ENCODE data around the gene SAA1.

DNA sequence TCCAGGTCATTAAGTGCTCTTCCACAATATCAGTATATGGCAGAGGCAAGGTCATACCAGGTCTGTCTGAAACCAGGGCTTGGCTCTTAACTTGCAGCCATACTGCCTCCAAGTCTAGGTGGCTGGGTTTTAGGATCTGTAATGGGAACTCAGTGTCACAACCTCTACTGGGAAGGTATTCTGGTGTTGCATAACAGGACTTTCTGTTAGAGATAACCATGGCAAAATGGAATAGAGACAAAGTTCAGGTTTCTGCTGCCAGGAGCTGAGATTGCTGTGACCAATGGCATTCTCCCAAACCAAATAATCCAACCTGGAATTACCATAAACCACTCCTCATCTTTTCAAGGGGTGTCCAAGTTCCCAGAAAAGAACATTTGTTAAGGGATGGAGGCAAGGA, 6.8 kb upstream of the SAA1 start:
- no peak for TF ChIP-seq CTCF (IDR thresholded peaks at IDR 0.05; ENCODE audit: borderline replicate concordance, extremely low read depth, low read length, poor library complexity, severe bottlenecking)
- TF ChIP-seq EZH2 (IDR thresholded peaks at IDR 0.05; ENCODE audit: borderline replicate concordance, low read depth, low read length, severe bottlenecking) = no peak

Data from DND-41 (cell line).